K562 (cell line): Measurements from ENCODE around the gene ECM2. TPM values are rescaled to one million over a fixed set of nuclear protein-coding genes. Genes with fewer than 3 reads are reported as not detected.

Experiments used
- ATAC-seq: fragments of 200-7000 bp; cut with Tn5 transposase; 3 replicates; pipeline ENCODE4 v1.9.1; 2020; ENCODE audit warnings: moderate library complexity
- BruUV-seq: library from RNA; stranded (reverse); fragments of 400-500 nt; replicated peaks from 2 replicates; lab custom pipeline; 2021; lab: Mats Ljungman, UMichigan
- CTCF ChIA-PET: fragments of 300-600 bp; formaldehyde crosslinking; extraction: SDS; loops from one replicate; lab custom pipeline; 2021; ENCODE audit warnings: low intra/inter-chr PET ratio; lab: Yijun Ruan, JAX
- POLR2A ChIA-PET: fragments of 300-600, 350-650 bp; sonication (Branson Sonifier 250); formaldehyde crosslinking; extraction: SDS; loops from one replicate; lab custom pipeline; 2021; ENCODE audit warnings: antibody characterized with exemption, inconsistent platforms; lab: Yijun Ruan, JAX
- DNase-seq, 4 experiments: peaks; one replicate each; pipeline versions ENCODE4 v3.0.0 to v3.0.0-alpha.2; 2011 to 2018; ENCODE audit warnings: low spot score in 3 of 4, mixed read lengths in 3 of 4; ENCODE audit errors: extremely low read depth in 1 of 4
- FAIRE-seq: peaks from 2 replicates; lab custom pipeline; 2011; peaks lifted over from hg19 to GRCh38; lab: Jason Lieb, UNC
- H2AFZ ChIP-seq: 2 replicates; pipeline ENCODE4 v1.6.0; 2011; ENCODE audit warnings: low read depth, low read length, control low read depth, inconsistent platforms
- H3K27ac ChIP-seq: fragments of 200-600 bp; 3 replicates; pipeline ENCODE4 v1.8.0; 2011; ENCODE audit warnings: low read depth, mild to moderate bottlenecking, control low read depth, inconsistent platforms, low read length, moderate library complexity, mixed read lengths; ENCODE audit errors: extremely low read depth
- H3K27me3 ChIP-seq, 2 experiments: fragments of 300-600 bp in 1 of 2; 2 replicates in 1 of 2; 3 replicates in 1 of 2; pipeline versions ENCODE4 v1.6.0 to v1.8.0; 2011; ENCODE audit warnings: inconsistent platforms in 2 of 2, low read length in 2 of 2, mild to moderate bottlenecking in 1 of 2, mixed read lengths in 1 of 2, moderate library complexity in 1 of 2; ENCODE audit not compliant: control insufficient read depth in 2 of 2, insufficient read depth in 2 of 2
- H3K36me3 ChIP-seq: fragments of 300-600 bp; 3 replicates; pipeline ENCODE4 v1.8.0; 2011; ENCODE audit warnings: mild to moderate bottlenecking, low read length, inconsistent platforms; ENCODE audit not compliant: control insufficient read depth, insufficient read depth
- H3K4me1 ChIP-seq, 2 experiments: fragments of 200-600 bp in 1 of 2; replicated peaks in 1 of 2; 2 replicates in 1 of 2; 3 replicates in 1 of 2; pipeline versions ENCODE4 v1.5.1 to v1.8.0; 2011; ENCODE audit warnings: inconsistent platforms in 2 of 2, low read length in 2 of 2, mild to moderate bottlenecking in 1 of 2, mixed read lengths in 1 of 2, moderate library complexity in 1 of 2; ENCODE audit not compliant: control insufficient read depth in 2 of 2, insufficient read depth in 2 of 2
- H3K4me2 ChIP-seq: 2 replicates; pipeline ENCODE4 v1.6.1; 2011; ENCODE audit warnings: low read length, control low read depth, inconsistent platforms, mixed read lengths; ENCODE audit not compliant: insufficient read depth
- H3K4me3 ChIP-seq: fragments of 200-600 bp; sonication (generic), shearing (Covaris generic); 2 replicates; pipeline ENCODE4 v1.5.1; 2016; ENCODE audit warnings: control low read depth, inconsistent platforms
- H3K79me2 ChIP-seq: fragments of 200-600 bp; 3 replicates; pipeline ENCODE4 v1.8.0; 2011; ENCODE audit warnings: low read length, inconsistent platforms; ENCODE audit not compliant: control insufficient read depth, insufficient read depth
- H3K9ac ChIP-seq, 2 experiments: 2 replicates each; pipeline versions ENCODE4 v1.6.0 to v1.6.1; 2011; ENCODE audit warnings: low read depth in 2 of 2, low read length in 2 of 2, control low read depth in 1 of 2, inconsistent platforms in 1 of 2, mild to moderate bottlenecking in 1 of 2, mixed read lengths in 1 of 2; ENCODE audit not compliant: insufficient read depth in 1 of 2
- H3K9me1 ChIP-seq: one replicate; pipeline ENCODE4 v1.6.0; 2011; ENCODE audit warnings: inconsistent platforms, mild to moderate bottlenecking, low read length, moderate library complexity; ENCODE audit not compliant: control insufficient read depth, insufficient read depth
- H3K9me3 ChIP-seq: replicated peaks from 2 replicates; pipeline ENCODE4 v1.5.1; 2011; ENCODE audit warnings: low read depth, low read length, inconsistent platforms; ENCODE audit not compliant: control insufficient read depth, insufficient read depth
- H4K20me1 ChIP-seq: replicated peaks from 2 replicates; pipeline ENCODE4 v1.6.1; 2011; ENCODE audit warnings: low read length, inconsistent platforms, mixed read lengths; ENCODE audit not compliant: control insufficient read depth, insufficient read depth
- HDGF ChIP-seq: fragments of 450-650 bp; IDR thresholded peaks from 2 replicates; pipeline ENCODE4 v1.6.1; 2016
- SMC3 ChIP-seq: conservative IDR thresholded peaks from 2 replicates; pipeline ENCODE4 v1.6.1; 2011; ENCODE audit warnings: low read depth, low read length, improper control_type of control experiment; ENCODE audit not compliant: insufficient read depth
- XRCC3 ChIP-seq: fragments of 450-650 bp; IDR thresholded peaks from 2 replicates; pipeline ENCODE4 v1.6.1; 2017; ENCODE audit warnings: mild to moderate bottlenecking, moderate library complexity
- XRCC5 ChIP-seq: fragments of 200-400 bp; formaldehyde crosslinking; IDR thresholded peaks from 2 replicates; pipeline ENCODE4 v1.6.1; 2017; ENCODE audit warnings: low read depth, mild to moderate bottlenecking, low read length
- WGBS: fragments of 100-300 bp; shearing (Covaris generic); methylation state at CpG from one replicate; pipeline ENCODE4 v1.1.6; 2016; ENCODE audit warnings: low coverage, mixed read lengths; ENCODE audit not compliant: insufficient coverage; ENCODE audit errors: missing lambda C conversion rate; 5-methylcytosine and 5-hydroxymethylcytosine counted together
- in situ Hi-C: fragments of 300-500 bp; cut with MboI; formaldehyde crosslinking; loops from 4 replicates; pipeline ENCODE4 v1.15.0; 2018; ENCODE audit warnings: inconsistent platforms, mixed read lengths
- intact Hi-C: fragments of 100-400 bp; cut with micrococcal nuclease; formaldehyde crosslinking; loops from 2 replicates; pipeline ENCODE4 v1.14.2; 2022
- polyA plus RNA-seq, 8 experiments: library from polyadenylated mRNA; depleted of rRNA in 4 of 8; stranded (reverse) in 5 of 8; unstranded in 3 of 8; fragments of >200 nt; fragmentation: Nextera tagmentation in 2 of 8; fragmentation: Illumina TruSeq in 1 of 8; extraction: Ambion mirVana in 2 of 8; extraction: Trizol in 1 of 8; gene quantifications; 2 replicates each; pipeline versions ENCODE4 v1.2.1 to v1.2.3, GENCODE V29; 2011 to 2014; ENCODE audit warnings: inconsistent platforms in 1 of 8, missing spikeins in 1 of 8
- total RNA-seq, 7 experiments: library from RNA; depleted of rRNA in 6 of 7; stranded (reverse); fragments of >200 nt in 6 of 7; fragmentation: Illumina TruSeq in 2 of 7; extraction: Trizol in 2 of 7; gene quantifications; 2 replicates each; pipeline versions ENCODE4 v1.2.1 to v1.2.3, GENCODE V29; 2011 to 2021; ENCODE audit warnings: low replicate concordance in 1 of 7
- TF ChIP-seq, protein P1 (sequence below): fragments of 450-650 bp; formaldehyde crosslinking; IDR thresholded peaks from 2 replicates; pipeline ENCODE4 v1.4.0; 2022; ENCODE audit warnings: mild to moderate bottlenecking, moderate library complexity
- TF ChIP-seq, protein P2 (sequence below), 2 experiments: fragments of 450-650 bp; IDR thresholded peaks; 2 replicates each; pipeline ENCODE4 v1.6.1; 2016

ECM2 gene
- total and polyA plus RNA-seq, 9 of the 15 experiments (the other 6 are each of a cell fraction or from before 2014, with no cell fraction given): 0.03 to 0.07 TPM; not detected in 7

DNA sequence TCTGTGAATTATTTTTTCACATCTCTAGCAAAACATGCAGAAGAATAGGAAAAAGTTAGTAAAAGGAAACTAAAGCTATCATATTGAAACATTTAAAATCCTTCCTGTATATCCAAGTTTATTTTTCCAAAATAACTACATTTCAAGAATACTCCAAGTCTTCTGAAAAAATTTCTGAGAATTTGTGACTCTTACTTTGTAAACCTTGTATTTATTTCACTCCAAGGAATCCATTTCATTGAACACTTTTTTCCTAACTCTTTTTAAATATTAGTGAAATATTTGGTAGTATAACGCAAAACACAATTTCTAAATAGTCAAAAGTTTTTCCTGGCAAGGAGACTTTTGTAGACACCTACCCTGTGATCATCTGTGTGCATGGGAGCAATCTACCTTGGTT is 19.3 kb downstream of the ECM2 start:
- ChIA-PET POLR2A (no interaction called here), CTCF (no interaction called here)
- Histone ChIP-seq H3K9ac (no peak overlapping the region), H3K4me1 (no peaks in the 10 kb centered on the region), H2AFZ (no peak overlapping the region), H3K9me1 (no peaks in the 10 kb centered on the region), H4K20me1 (no peaks in the 10 kb centered on the region), H3K4me3 (no peak overlapping the region), H3K79me2 (no peaks in the 10 kb centered on the region), H3K36me3 (no peaks in the 10 kb centered on the region), H3K9me3 (no peaks in the 10 kb centered on the region), H3K27me3 (no peaks in the 10 kb centered on the region), H3K27ac (no peak overlapping the region), H3K4me2 (no peak overlapping the region)
- WGBS: 88% methylated on average over 1 of the region's 1 CpG
- BruUV-seq: no TSS peak
- FAIRE-seq (no peak), ATAC-seq (no peak), DNase-seq (no peak)
- TF ChIP-seq XRCC3 (no peak), SMC3 (no peak), HDGF (no peak), XRCC5 (no peak)
- TF ChIP-seq, protein P1, sequence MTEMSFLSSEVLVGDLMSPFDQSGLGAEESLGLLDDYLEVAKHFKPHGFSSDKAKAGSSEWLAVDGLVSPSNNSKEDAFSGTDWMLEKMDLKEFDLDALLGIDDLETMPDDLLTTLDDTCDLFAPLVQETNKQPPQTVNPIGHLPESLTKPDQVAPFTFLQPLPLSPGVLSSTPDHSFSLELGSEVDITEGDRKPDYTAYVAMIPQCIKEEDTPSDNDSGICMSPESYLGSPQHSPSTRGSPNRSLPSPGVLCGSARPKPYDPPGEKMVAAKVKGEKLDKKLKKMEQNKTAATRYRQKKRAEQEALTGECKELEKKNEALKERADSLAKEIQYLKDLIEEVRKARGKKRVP (CRISPR knock-in tag): no peak
- TF ChIP-seq, protein P2, sequence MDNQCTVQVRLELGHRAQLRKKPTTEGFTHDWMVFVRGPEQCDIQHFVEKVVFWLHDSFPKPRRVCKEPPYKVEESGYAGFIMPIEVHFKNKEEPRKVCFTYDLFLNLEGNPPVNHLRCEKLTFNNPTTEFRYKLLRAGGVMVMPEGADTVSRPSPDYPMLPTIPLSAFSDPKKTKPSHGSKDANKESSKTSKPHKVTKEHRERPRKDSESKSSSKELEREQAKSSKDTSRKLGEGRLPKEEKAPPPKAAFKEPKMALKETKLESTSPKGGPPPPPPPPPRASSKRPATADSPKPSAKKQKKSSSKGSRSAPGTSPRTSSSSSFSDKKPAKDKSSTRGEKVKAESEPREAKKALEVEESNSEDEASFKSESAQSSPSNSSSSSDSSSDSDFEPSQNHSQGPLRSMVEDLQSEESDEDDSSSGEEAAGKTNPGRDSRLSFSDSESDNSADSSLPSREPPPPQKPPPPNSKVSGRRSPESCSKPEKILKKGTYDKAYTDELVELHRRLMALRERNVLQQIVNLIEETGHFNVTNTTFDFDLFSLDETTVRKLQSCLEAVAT (IDR thresholded peaks at IDR 0.05): no peak
- intact Hi-C loops (no loop called here), in situ Hi-C loops (no loop called here)
